SK-N-SH treated with all-trans-retinoic acid at 6 μM for 48 hours (cell line): Measurements from ENCODE around the gene TRIM66.
A peak's percentile ranks its signal among the peaks of the same experiment; 100 is the strongest.

Experiments
- ATAC-seq: fragments of 200-7000 bp; cut with Tn5 transposase; 3 replicates; pipeline ENCODE4 v1.9.1; 2020; ENCODE audit warnings: mild to moderate bottlenecking, moderate library complexity
- ARNTL ChIP-seq: fragments of 450-650 bp; formaldehyde crosslinking; IDR thresholded peaks from 2 replicates; pipeline ENCODE4 v1.5.0; 2020; ENCODE audit warnings: low read depth, mild to moderate bottlenecking, moderate library complexity, borderline replicate concordance
- BACH2 ChIP-seq: fragments of 250-450 bp; sonication (Bioruptor Pico); IDR thresholded peaks from 2 replicates; pipeline ENCODE4 v1.9.0; 2021; ENCODE audit warnings: mild to moderate bottlenecking, borderline replicate concordance
- CSDC2 ChIP-seq: fragments of 250-450 bp; sonication (Bioruptor Pico); IDR thresholded peaks from 2 replicates; pipeline ENCODE4 v1.5.0; 2020; ENCODE audit warnings: mild to moderate bottlenecking, moderate library complexity
- ESRRG ChIP-seq: fragments of 250-450 bp; sonication (Bioruptor Pico); IDR thresholded peaks from 2 replicates; pipeline ENCODE4 v1.6.1; 2021; ENCODE audit warnings: mild to moderate bottlenecking
- GLIS3 ChIP-seq: fragments of 250-450 bp; sonication (Bioruptor Pico); IDR thresholded peaks from 2 replicates; pipeline ENCODE4 v1.5.0; 2020; ENCODE audit warnings: mild to moderate bottlenecking, moderate library complexity
- ISL1 ChIP-seq: fragments of 250-450 bp; sonication (Bioruptor Pico); IDR thresholded peaks from 2 replicates; pipeline ENCODE4 v2.1.2; 2022; ENCODE audit warnings: mild to moderate bottlenecking, moderate library complexity
- OSR1 ChIP-seq: fragments of 250-450 bp; sonication (Bioruptor Pico); IDR thresholded peaks from 2 replicates; pipeline ENCODE4 v1.8.0; 2022; ENCODE audit warnings: moderate library complexity, mild to moderate bottlenecking, inconsistent platforms
- PPARA ChIP-seq: fragments of 250-450 bp; sonication (Bioruptor Pico); IDR thresholded peaks from 2 replicates; pipeline ENCODE4 v1.5.0; 2020; ENCODE audit warnings: mild to moderate bottlenecking, borderline replicate concordance
- RARB ChIP-seq: fragments of 250-450 bp; sonication (Bioruptor Pico); IDR thresholded peaks from 2 replicates; pipeline ENCODE4 v1.8.0; 2021; ENCODE audit warnings: mild to moderate bottlenecking, moderate library complexity
- SNAI2 ChIP-seq: fragments of 250-450 bp; sonication (Bioruptor Pico); IDR thresholded peaks from 2 replicates; pipeline ENCODE4 v1.5.0; 2020; ENCODE audit warnings: mild to moderate bottlenecking, moderate library complexity
- TCF4 ChIP-seq: fragments of 250-450 bp; sonication (Bioruptor Pico); IDR thresholded peaks from 2 replicates; pipeline ENCODE4 v1.8.0; 2021; ENCODE audit warnings: mild to moderate bottlenecking, moderate library complexity, borderline replicate concordance
- TOX ChIP-seq: fragments of 250-450 bp; sonication (Bioruptor Pico); IDR thresholded peaks from 2 replicates; pipeline ENCODE4 v1.8.0; 2021; ENCODE audit warnings: mild to moderate bottlenecking, moderate library complexity, borderline replicate concordance
- ZC3H10 ChIP-seq: fragments of 250-450 bp; sonication (Bioruptor Pico); IDR thresholded peaks from 2 replicates; pipeline ENCODE4 v1.5.1; 2021; ENCODE audit warnings: mild to moderate bottlenecking, moderate library complexity
- ZFP3 ChIP-seq: fragments of 250-450 bp; sonication (Bioruptor Pico); IDR thresholded peaks from 2 replicates; pipeline ENCODE4 v1.5.0; 2020; ENCODE audit warnings: mild to moderate bottlenecking, moderate library complexity
- ZFP30 ChIP-seq: fragments of 450-650 bp; formaldehyde crosslinking; IDR thresholded peaks from 2 replicates; pipeline ENCODE4 v1.5.0; 2022; ENCODE audit warnings: mild to moderate bottlenecking, moderate library complexity
- ZNF565 ChIP-seq: fragments of 450-650 bp; formaldehyde crosslinking; conservative IDR thresholded peaks from 2 replicates; pipeline ENCODE4 v1.5.0; 2020; ENCODE audit warnings: low read depth, mild to moderate bottlenecking, moderate library complexity
- ZNF70 ChIP-seq: fragments of 450-650 bp; formaldehyde crosslinking; IDR thresholded peaks from 2 replicates; pipeline ENCODE4 v1.5.0; 2020; ENCODE audit warnings: mild to moderate bottlenecking, moderate library complexity
- ZNF8 ChIP-seq: fragments of 450-650 bp; formaldehyde crosslinking; IDR thresholded peaks from 2 replicates; pipeline ENCODE4 v1.5.0; 2020; ENCODE audit warnings: mild to moderate bottlenecking, moderate library complexity
- TF ChIP-seq, protein P1 (sequence below): fragments of 250-450 bp; sonication (Bioruptor Pico); IDR thresholded peaks from 2 replicates; pipeline ENCODE4 v1.5.1; 2021; ENCODE audit warnings: mild to moderate bottlenecking, moderate library complexity
- TF ChIP-seq, protein P2 (sequence below): fragments of 250-450 bp; sonication (Bioruptor Pico); IDR thresholded peaks from 2 replicates; pipeline ENCODE4 v1.8.0; 2021; ENCODE audit warnings: low read depth, mild to moderate bottlenecking, moderate library complexity, borderline replicate concordance
- TF ChIP-seq, protein P3 (sequence below): fragments of 250-450 bp; sonication (Bioruptor Pico); IDR thresholded peaks from 2 replicates; pipeline ENCODE4 v1.5.0; 2020; ENCODE audit warnings: mild to moderate bottlenecking, moderate library complexity
- TF ChIP-seq, protein P4 (sequence below): fragments of 250-450 bp; sonication (Bioruptor Pico); IDR thresholded peaks from 2 replicates; pipeline ENCODE4 v1.8.0; 2020; ENCODE audit warnings: mild to moderate bottlenecking, moderate library complexity, borderline replicate concordance

TRIM66 gene

DNA sequence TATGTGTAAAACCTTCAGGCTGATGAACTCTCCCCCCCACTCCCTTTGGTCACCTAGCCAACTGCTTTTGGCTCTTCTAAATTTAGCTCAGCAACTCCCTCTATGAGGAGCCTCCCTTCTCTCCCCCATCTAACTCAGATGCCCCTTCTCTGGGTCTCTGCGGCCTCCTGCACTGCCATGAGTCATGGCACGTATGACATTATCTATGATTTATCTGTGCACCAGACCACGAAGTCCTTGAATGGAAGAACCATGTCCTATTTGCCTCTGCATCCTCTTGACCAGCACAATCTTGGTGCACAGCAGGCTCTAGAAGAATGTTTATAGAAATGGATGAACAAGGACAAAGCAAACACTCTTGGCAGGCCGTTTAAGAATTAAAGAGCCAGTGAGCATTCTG, 46.1 kb upstream of the TRIM66 start:
- ATAC-seq = peak; percentile 6; the same call in 2 of the 3 replicates
- TF ChIP-seq ARNTL (CRISPR knock-in tag) (no peak), CSDC2 (CRISPR knock-in tag) (no peak), ZNF8 (CRISPR knock-in tag) (no peak), ZNF565 (CRISPR knock-in tag) (no peak)
- TF ChIP-seq, protein P1, sequence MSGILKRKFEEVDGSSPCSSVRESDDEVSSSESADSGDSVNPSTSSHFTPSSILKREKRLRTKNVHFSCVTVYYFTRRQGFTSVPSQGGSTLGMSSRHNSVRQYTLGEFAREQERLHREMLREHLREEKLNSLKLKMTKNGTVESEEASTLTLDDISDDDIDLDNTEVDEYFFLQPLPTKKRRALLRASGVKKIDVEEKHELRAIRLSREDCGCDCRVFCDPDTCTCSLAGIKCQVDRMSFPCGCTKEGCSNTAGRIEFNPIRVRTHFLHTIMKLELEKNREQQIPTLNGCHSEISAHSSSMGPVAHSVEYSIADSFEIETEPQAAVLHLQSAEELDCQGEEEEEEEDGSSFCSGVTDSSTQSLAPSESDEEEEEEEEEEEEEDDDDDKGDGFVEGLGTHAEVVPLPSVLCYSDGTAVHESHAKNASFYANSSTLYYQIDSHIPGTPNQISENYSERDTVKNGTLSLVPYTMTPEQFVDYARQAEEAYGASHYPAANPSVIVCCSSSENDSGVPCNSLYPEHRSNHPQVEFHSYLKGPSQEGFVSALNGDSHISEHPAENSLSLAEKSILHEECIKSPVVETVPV (CRISPR knock-in tag) = no peak

DNA sequence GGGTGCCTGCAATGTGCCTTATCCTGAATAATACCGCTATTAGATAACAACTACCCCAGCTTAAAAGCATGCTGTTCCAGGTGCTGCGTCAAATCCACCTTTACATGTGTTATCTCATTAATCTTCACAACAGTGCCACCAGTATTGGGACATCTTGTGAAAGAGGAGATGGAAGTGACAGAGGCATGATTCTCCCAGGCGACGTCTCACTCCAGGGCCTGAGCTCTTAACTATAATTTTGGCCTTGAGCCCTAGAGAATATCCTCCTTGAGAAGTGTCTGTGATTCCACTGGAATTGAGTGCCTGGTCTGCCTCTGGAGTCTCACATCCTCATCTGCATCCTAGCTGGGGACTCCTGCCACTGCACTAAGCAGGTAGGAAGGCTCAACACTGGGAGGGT, 43.9 kb upstream of the TRIM66 start:
- ATAC-seq = no peak
- no peak for TF ChIP-seq ZC3H10 (CRISPR knock-in tag)
- TF ChIP-seq ZFP30 = no peak
- TF ChIP-seq RARB = no peak
- no peak for TF ChIP-seq ZNF70 (CRISPR knock-in tag)
- TF ChIP-seq, protein P2, sequence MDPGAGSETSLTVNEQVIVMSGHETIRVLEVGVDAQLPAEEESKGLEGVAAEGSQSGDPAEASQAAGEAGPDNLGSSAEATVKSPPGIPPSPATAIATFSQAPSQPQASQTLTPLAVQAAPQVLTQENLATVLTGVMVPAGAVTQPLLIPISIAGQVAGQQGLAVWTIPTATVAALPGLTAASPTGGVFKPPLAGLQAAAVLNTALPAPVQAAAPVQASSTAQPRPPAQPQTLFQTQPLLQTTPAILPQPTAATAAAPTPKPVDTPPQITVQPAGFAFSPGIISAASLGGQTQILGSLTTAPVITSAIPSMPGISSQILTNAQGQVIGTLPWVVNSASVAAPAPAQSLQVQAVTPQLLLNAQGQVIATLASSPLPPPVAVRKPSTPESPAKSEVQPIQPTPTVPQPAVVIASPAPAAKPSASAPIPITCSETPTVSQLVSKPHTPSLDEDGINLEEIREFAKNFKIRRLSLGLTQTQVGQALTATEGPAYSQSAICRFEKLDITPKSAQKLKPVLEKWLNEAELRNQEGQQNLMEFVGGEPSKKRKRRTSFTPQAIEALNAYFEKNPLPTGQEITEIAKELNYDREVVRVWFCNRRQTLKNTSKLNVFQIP = no peak
- TF ChIP-seq TOX (CRISPR knock-in tag) = no peak
- TF ChIP-seq TCF4 (CRISPR knock-in tag) = no peak
- TF ChIP-seq CSDC2 (CRISPR knock-in tag) = no peak
- no peak for TF ChIP-seq ARNTL (CRISPR knock-in tag)
- TF ChIP-seq, protein P3, sequence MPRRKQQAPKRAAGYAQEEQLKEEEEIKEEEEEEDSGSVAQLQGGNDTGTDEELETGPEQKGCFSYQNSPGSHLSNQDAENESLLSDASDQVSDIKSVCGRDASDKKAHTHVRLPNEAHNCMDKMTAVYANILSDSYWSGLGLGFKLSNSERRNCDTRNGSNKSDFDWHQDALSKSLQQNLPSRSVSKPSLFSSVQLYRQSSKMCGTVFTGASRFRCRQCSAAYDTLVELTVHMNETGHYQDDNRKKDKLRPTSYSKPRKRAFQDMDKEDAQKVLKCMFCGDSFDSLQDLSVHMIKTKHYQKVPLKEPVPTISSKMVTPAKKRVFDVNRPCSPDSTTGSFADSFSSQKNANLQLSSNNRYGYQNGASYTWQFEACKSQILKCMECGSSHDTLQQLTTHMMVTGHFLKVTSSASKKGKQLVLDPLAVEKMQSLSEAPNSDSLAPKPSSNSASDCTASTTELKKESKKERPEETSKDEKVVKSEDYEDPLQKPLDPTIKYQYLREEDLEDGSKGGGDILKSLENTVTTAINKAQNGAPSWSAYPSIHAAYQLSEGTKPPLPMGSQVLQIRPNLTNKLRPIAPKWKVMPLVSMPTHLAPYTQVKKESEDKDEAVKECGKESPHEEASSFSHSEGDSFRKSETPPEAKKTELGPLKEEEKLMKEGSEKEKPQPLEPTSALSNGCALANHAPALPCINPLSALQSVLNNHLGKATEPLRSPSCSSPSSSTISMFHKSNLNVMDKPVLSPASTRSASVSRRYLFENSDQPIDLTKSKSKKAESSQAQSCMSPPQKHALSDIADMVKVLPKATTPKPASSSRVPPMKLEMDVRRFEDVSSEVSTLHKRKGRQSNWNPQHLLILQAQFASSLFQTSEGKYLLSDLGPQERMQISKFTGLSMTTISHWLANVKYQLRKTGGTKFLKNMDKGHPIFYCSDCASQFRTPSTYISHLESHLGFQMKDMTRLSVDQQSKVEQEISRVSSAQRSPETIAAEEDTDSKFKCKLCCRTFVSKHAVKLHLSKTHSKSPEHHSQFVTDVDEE = no peak
- TF ChIP-seq ZNF8 (CRISPR knock-in tag) = no peak

DNA sequence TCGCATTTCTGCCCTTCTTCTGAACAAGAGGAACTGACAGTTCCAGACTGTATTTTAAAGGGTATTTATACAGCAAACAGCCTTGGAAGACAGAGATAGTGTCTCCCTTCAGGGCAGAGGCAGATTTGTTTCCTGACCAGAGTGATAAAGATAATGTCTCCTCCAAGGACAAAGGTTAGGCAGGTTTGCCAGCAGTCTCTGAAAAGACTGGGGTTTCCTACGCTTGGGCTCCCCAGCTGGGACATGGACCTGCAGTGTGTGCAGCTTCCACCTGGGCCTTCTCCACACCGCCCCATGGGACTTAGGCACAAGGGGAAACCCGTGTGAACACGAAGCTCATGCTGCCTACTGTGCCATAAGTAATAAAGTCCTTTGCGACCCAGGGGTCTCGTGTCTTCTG, 42.2 kb upstream of the TRIM66 start:
- ATAC-seq = no peak
- TF ChIP-seq ZNF8 (CRISPR knock-in tag) (no peak), PPARA (CRISPR knock-in tag) (no peak), BACH2 (no peak), RARB (no peak), CSDC2 (CRISPR knock-in tag) (no peak), SNAI2 (CRISPR knock-in tag) (no peak), ZNF70 (CRISPR knock-in tag) (no peak), ISL1 (CRISPR knock-in tag) (no peak), ZFP3 (no peak), ZC3H10 (CRISPR knock-in tag) (no peak), TCF4 (CRISPR knock-in tag) (no peak), ZNF565 (CRISPR knock-in tag) (no peak), GLIS3 (CRISPR knock-in tag) (no peak), OSR1 (CRISPR knock-in tag) (no peak), ESRRG (CRISPR knock-in tag) (no peak)
- TF ChIP-seq, protein P1 (CRISPR knock-in tag) = no peak
- TF ChIP-seq, protein P3 = no peak
- TF ChIP-seq, protein P2 = no peak
- TF ChIP-seq, protein P4, sequence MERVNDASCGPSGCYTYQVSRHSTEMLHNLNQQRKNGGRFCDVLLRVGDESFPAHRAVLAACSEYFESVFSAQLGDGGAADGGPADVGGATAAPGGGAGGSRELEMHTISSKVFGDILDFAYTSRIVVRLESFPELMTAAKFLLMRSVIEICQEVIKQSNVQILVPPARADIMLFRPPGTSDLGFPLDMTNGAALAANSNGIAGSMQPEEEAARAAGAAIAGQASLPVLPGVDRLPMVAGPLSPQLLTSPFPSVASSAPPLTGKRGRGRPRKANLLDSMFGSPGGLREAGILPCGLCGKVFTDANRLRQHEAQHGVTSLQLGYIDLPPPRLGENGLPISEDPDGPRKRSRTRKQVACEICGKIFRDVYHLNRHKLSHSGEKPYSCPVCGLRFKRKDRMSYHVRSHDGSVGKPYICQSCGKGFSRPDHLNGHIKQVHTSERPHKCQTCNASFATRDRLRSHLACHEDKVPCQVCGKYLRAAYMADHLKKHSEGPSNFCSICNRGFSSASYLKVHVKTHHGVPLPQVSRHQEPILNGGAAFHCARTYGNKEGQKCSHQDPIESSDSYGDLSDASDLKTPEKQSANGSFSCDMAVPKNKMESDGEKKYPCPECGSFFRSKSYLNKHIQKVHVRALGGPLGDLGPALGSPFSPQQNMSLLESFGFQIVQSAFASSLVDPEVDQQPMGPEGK (CRISPR knock-in tag) = no peak
